ENCODE results near the gene YJU2. TPM values are rescaled to one million over a fixed set of nuclear protein-coding genes. Genes with fewer than 3 reads are reported as not detected.

YJU2 gene
- total and polyA plus RNA-seq, 2 of the 13 experiments (the other 11 are each of a cell fraction or from before 2014, with no cell fraction given) = 9.3 to 17.9 TPM

DNA sequence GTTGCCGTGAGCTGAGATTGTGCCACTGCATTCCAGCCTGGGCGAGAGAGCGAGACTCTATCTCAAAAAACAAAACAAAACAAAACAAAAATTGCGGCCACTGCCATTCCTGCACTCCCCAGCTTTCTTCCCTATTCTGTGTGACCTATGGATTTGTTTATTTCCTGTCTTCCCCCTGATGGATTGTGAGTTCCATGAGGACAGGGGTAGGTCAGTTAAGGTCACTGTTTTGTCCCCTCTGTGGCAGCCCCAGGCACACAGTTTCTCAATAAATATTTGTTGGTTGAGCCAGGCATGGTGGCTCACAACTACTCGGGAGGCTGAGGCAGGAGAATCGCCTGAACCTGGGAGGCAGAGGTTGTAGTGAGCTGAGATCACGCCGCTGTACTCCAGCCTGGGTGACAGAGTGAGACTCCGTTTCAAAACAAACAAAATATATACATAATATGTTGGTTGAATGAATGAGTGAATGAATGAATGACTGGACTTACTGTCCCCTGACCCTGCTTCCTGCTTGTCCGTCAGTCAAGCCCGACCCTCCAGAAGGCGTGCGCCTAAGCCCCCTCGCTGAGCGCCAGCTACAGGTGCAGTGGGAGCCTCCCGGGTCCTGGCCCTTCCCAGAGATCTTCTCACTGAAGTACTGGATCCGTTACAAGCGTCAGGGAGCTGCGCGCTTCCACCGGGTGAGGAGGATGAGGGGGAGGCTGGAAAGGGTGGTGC, 12.6 kb upstream of the YJU2 start (continued):
- TF ChIP-seq, protein P1, sequence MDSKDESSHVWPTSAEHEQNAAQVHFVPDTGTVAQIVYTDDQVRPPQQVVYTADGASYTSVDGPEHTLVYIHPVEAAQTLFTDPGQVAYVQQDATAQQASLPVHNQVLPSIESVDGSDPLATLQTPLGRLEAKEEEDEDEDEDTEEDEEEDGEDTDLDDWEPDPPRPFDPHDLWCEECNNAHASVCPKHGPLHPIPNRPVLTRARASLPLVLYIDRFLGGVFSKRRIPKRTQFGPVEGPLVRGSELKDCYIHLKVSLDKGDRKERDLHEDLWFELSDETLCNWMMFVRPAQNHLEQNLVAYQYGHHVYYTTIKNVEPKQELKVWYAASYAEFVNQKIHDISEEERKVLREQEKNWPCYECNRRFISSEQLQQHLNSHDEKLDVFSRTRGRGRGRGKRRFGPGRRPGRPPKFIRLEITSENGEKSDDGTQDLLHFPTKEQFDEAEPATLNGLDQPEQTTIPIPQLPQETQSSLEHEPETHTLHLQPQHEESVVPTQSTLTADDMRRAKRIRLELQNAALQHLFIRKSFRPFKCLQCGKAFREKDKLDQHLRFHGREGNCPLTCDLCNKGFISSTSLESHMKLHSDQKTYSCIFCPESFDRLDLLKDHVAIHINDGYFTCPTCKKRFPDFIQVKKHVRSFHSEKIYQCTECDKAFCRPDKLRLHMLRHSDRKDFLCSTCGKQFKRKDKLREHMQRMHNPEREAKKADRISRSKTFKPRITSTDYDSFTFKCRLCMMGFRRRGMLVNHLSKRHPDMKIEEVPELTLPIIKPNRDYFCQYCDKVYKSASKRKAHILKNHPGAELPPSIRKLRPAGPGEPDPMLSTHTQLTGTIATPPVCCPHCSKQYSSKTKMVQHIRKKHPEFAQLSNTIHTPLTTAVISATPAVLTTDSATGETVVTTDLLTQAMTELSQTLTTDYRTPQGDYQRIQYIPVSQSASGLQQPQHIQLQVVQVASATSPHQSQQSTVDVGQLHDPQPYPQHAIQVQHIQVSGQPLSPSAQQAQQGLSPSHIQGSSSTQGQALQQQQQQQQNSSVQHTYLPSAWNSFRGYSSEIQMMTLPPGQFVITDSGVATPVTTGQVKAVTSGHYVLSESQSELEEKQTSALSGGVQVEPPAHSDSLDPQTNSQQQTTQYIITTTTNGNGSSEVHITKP (CRISPR knock-in tag; IDR thresholded peaks at IDR 0.05; ENCODE audit: low read depth) = no peak; the same call in 1 of the 2 replicates
- 0 out of 2 replicates have a peak, but pooled peaks have one; percentile 13 for TF ChIP-seq TP53 (CRISPR knock-in tag; conservative IDR thresholded peaks at IDR 0.05)
- TF ChIP-seq SAFB2 (CRISPR knock-in tag; IDR thresholded peaks at IDR 0.05; ENCODE audit: borderline replicate concordance, low read depth) = no peak
- TF ChIP-seq PHF21A (CRISPR knock-in tag; IDR thresholded peaks at IDR 0.05) = peak; percentile 58
- peak; percentile 52; the same call in 1 of the 2 replicates for TF ChIP-seq ELF3 (CRISPR knock-in tag; IDR thresholded peaks at IDR 0.05)
- peak; percentile 41; the same call in 1 of the 2 replicates for TF ChIP-seq SPEN (CRISPR knock-in tag; IDR thresholded peaks at IDR 0.05; ENCODE audit: low read depth)
- no peak for TF ChIP-seq ZNF674 (CRISPR knock-in tag; IDR thresholded peaks at IDR 0.05; ENCODE audit: low read depth)
- TF ChIP-seq KLF12 (CRISPR knock-in tag; IDR thresholded peaks at IDR 0.05; ENCODE audit: borderline replicate concordance) = 0 out of 2 replicates have a peak, but pooled peaks have one; percentile 47
- TF ChIP-seq ETV5 (CRISPR knock-in tag; IDR thresholded peaks at IDR 0.05; ENCODE audit: borderline replicate concordance) = peak; percentile 76; the same call in 1 of the 2 replicates
- TF ChIP-seq ZNF205 (CRISPR knock-in tag; IDR thresholded peaks at IDR 0.05) = peak; percentile 74; the same call in 1 of the 2 replicates
- TF ChIP-seq REPIN1 (CRISPR knock-in tag; IDR thresholded peaks at IDR 0.05; ENCODE audit: borderline replicate concordance, low read depth) = no peak
- peak; percentile 32; the same call in 1 of the 2 replicates for TF ChIP-seq HOXA3 (CRISPR knock-in tag; IDR thresholded peaks at IDR 0.05)
- 0 out of 2 replicates have a peak, but pooled peaks have one; percentile 33 for TF ChIP-seq FOXK1 (CRISPR knock-in tag; IDR thresholded peaks at IDR 0.05; ENCODE audit: borderline replicate concordance, low read depth)
- no peak for TF ChIP-seq ZNF281 (CRISPR knock-in tag; IDR thresholded peaks at IDR 0.05; ENCODE audit: borderline replicate concordance)
- no peak for TF ChIP-seq MLLT10 (CRISPR knock-in tag; IDR thresholded peaks at IDR 0.05)
- peak; percentile 32; the same call in 1 of the 2 replicates for TF ChIP-seq GATAD2A (CRISPR knock-in tag; IDR thresholded peaks at IDR 0.05)
- TF ChIP-seq NRL (CRISPR knock-in tag; IDR thresholded peaks at IDR 0.05; ENCODE audit: borderline replicate concordance) = 0 out of 2 replicates have a peak, but pooled peaks have one; percentile 41
- TF ChIP-seq ZBTB39 (CRISPR knock-in tag; IDR thresholded peaks at IDR 0.05) = peak; percentile 58; the same call in 1 of the 2 replicates
- TF ChIP-seq, protein P2, sequence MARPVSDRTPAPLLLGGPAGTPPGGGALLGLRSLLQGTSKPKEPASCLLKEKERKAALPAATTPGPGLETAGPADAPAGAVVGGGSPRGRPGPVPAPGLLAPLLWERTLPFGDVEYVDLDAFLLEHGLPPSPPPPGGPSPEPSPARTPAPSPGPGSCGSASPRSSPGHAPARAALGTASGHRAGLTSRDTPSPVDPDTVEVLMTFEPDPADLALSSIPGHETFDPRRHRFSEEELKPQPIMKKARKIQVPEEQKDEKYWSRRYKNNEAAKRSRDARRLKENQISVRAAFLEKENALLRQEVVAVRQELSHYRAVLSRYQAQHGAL (CRISPR knock-in tag; IDR thresholded peaks at IDR 0.05; ENCODE audit: not compliant biosample characterization) = peak; percentile 26
